Upper lobe of right lung (tissue), 1 donor: Measurements from ENCODE around the gene SWAP70. TPM values are rescaled to one million over a fixed set of nuclear protein-coding genes. Genes with fewer than 3 reads are reported as not detected.
"Not testable (repeated sequence)": the region's sequence is repeated elsewhere in the genome, so short reads cannot be mapped to it uniquely, and the experiment has no call there.

Experiments used
- ATAC-seq: fragments of 200-7000 bp; cut with Tn5 transposase; one replicate; pipeline ENCODE4 v1.9.1; 2020; ENCODE audit warnings: mild to moderate bottlenecking, moderate library complexity
- DNase-seq: peaks from one replicate; pipeline ENCODE4 v3.0.0-alpha.2; 2020
- H3K27ac ChIP-seq: fragments of 200-600 bp; one replicate; pipeline ENCODE4 v1.8.0; 2022
- H3K27me3 ChIP-seq: fragments of 200-600 bp; one replicate; pipeline ENCODE4 v1.8.0; 2022; ENCODE audit warnings: mild to moderate bottlenecking
- H3K36me3 ChIP-seq: fragments of 200-600 bp; one replicate; pipeline ENCODE4 v1.8.0; 2022
- H3K4me1 ChIP-seq: fragments of 200-600 bp; one replicate; pipeline ENCODE4 v1.8.0; 2022
- H3K4me3 ChIP-seq: fragments of 200-600 bp; one replicate; pipeline ENCODE4 v1.8.0; 2022; ENCODE audit warnings: mild to moderate bottlenecking
- H3K9me3 ChIP-seq: fragments of 200-600 bp; one replicate; pipeline ENCODE4 v1.8.0; 2022
- CTCF ChIP-seq: fragments of 200-600 bp; IDR thresholded peaks from one replicate; pipeline ENCODE4 v1.8.0; 2022; ENCODE audit warnings: antibody characterized with exemption
- intact Hi-C: fragments of 100-400 bp; cut with DNase I; formaldehyde crosslinking; loops from one replicate; pipeline ENCODE4 v1.11.0; 2022
- total RNA-seq: library from RNA; stranded (reverse); fragmentation: NEBNext Ultra II Directional; extraction: Animal tissue kit (Norgen Biotek cat#: 25700); gene quantifications from one replicate; pipeline ENCODE4 v1.2.1, GENCODE V29; 2021
- donor health status: DM: no; HTN: yes; CAD: no; lungs with severe emphysema.

The SWAP70 gene
- total RNA-seq, 1 donor from 2014 or later: 61.5 TPM

GRCh38 chr11:9740202-9740883, 76.5 kb downstream of the SWAP70 start:
- Histone ChIP-seq H3K4me1 (peaks cover 40% of the 10 kb centered on the region), H3K27me3 (no peaks in the 10 kb centered on the region), H3K36me3 (peaks cover 54% of the 10 kb centered on the region), H3K27ac (peak overlapping the region; percentile 42), H3K4me3 (no peak overlapping the region), H3K9me3 (no peaks in the 10 kb centered on the region)
- DNase-seq (no peak), ATAC-seq (peak; percentile 65)
- no peak for TF ChIP-seq CTCF
- intact Hi-C loops: no loop called here

GRCh38 chr11:9741260-9741659, 77.4 kb downstream of the SWAP70 start:
- H3K36me3 ChIP-seq: peaks cover 55% of the 10 kb centered on the region
- H3K4me3 ChIP-seq: no peak overlapping the region
- peak overlapping the region; percentile 42 for H3K27ac ChIP-seq
- H3K9me3 ChIP-seq: no peaks in the 10 kb centered on the region
- DNase-seq: no peak
- intact Hi-C loops: no loop called here
- peak; percentile 72 for ATAC-seq
- no peaks in the 10 kb centered on the region for H3K27me3 ChIP-seq
- TF ChIP-seq CTCF: no peak
- peaks cover 42% of the 10 kb centered on the region for H3K4me1 ChIP-seq

- ATAC-seq, DNase-seq, H3K27me3 ChIP-seq, intact Hi-C loops, H3K9me3 ChIP-seq, H3K27ac ChIP-seq, H3K4me3 ChIP-seq: not testable (repeated sequence)
- Histone ChIP-seq H3K4me1 (peaks cover 36% of the 10 kb centered on the region), H3K36me3 (peaks cover 46% of the 10 kb centered on the region)
Observed at GRCh38 chr11:9743512-9743911, 79.6 kb downstream of the SWAP70 start.

- ATAC-seq (no peak), DNase-seq (no peak)
- H3K36me3 ChIP-seq: peaks cover 46% of the 10 kb centered on the region
- H3K27me3 ChIP-seq: no peaks in the 10 kb centered on the region
- no peak overlapping the region for H3K27ac ChIP-seq
- intact Hi-C loops: no loop called here
- no peaks in the 10 kb centered on the region for H3K9me3 ChIP-seq
- H3K4me1 ChIP-seq: peaks cover 21% of the 10 kb centered on the region
- TF ChIP-seq CTCF: no peak
- H3K4me3 ChIP-seq: no peak overlapping the region
Observed at GRCh38 chr11:9745411-9746211, 81.7 kb downstream of the SWAP70 start.

- H3K27ac ChIP-seq: peak overlapping the region; percentile 20
- peaks cover 41% of the 10 kb centered on the region for H3K36me3 ChIP-seq
- intact Hi-C loops: no loop called here
Observed at GRCh38 chr11:9747229-9747628, 83.4 kb downstream of the SWAP70 start.

More at GRCh38 chr11:9747229-9747628, 83.4 kb downstream of the SWAP70 start:
- no peaks in the 10 kb centered on the region for H3K27me3 ChIP-seq
- TF ChIP-seq CTCF: no peak
- no peak for DNase-seq
- ATAC-seq: no peak
- no peak overlapping the region for H3K4me3 ChIP-seq
- H3K9me3 ChIP-seq: no peaks in the 10 kb centered on the region
- peaks cover 15% of the 10 kb centered on the region for H3K4me1 ChIP-seq
